MCF 10A (cell line): ENCODE results near the gene FIBIN. TPM values are rescaled to one million over a fixed set of nuclear protein-coding genes. Genes with fewer than 3 reads are reported as not detected.

Source experiments
- BruUV-seq: library from RNA; stranded (reverse); fragments of 400-500 nt; replicated peaks from 2 replicates; lab custom pipeline; 2021; lab: Mats Ljungman, UMichigan
- CTCF ChIA-PET: fragments of 300-600 bp; sonication (Branson Sonifier 250); formaldehyde crosslinking; extraction: SDS; loops from one replicate; lab custom pipeline; 2021; ENCODE audit warnings: antibody characterized with exemption, inconsistent platforms; lab: Yijun Ruan, JAX
- POLR2A ChIA-PET: fragments of 300-600, 350-650 bp; sonication (Branson Sonifier 250); formaldehyde crosslinking; extraction: SDS; loops from one replicate; lab custom pipeline; 2020; ENCODE audit warnings: antibody characterized with exemption, inconsistent platforms; lab: Yijun Ruan, JAX
- DNase-seq: peaks from one replicate; pipeline ENCODE4 v3.0.0-alpha.2; 2018; ENCODE audit not compliant: unreplicated experiment
- H3K27ac Mint-ChIP-seq: one replicate; pipeline ENCODE4 v1.8.0; 2022; ENCODE audit warnings: mild to moderate bottlenecking, low read depth, mixed read lengths; ENCODE audit not compliant: unreplicated experiment
- H3K27me3 Mint-ChIP-seq: one replicate; pipeline ENCODE4 v1.8.0; 2022; ENCODE audit warnings: mixed read lengths; ENCODE audit not compliant: insufficient read depth, unreplicated experiment
- H3K36me3 Mint-ChIP-seq: one replicate; pipeline ENCODE4 v1.8.0; 2022; ENCODE audit warnings: mild to moderate bottlenecking, moderate library complexity, mixed read lengths; ENCODE audit not compliant: insufficient read depth, unreplicated experiment
- H3K4me1 Mint-ChIP-seq: one replicate; pipeline ENCODE4 v1.8.0; 2022; ENCODE audit warnings: mixed read lengths; ENCODE audit not compliant: insufficient read depth, unreplicated experiment
- H3K4me3 Mint-ChIP-seq: one replicate; pipeline ENCODE4 v1.8.0; 2022; ENCODE audit warnings: mild to moderate bottlenecking, moderate library complexity, mixed read lengths; ENCODE audit not compliant: unreplicated experiment
- H3K9me3 Mint-ChIP-seq: one replicate; pipeline ENCODE4 v1.8.0; 2022; ENCODE audit warnings: mixed read lengths; ENCODE audit not compliant: unreplicated experiment
- intact Hi-C: fragments of 100-400 bp; cut with micrococcal nuclease; formaldehyde crosslinking; loops from 2 replicates; pipeline ENCODE4 v1.14.1; 2022
- total RNA-seq: library from RNA; stranded (reverse); gene quantifications from 2 replicates; pipeline ENCODE4 v1.2.3, GENCODE V29; 2022
- TF ChIP-seq, protein P1 (sequence below): fragments of 200-600 bp; IDR thresholded peaks from one replicate; pipeline ENCODE4 v1.8.0; 2022; ENCODE audit warnings: antibody characterized with exemption, mild to moderate bottlenecking; ENCODE audit not compliant: unreplicated experiment

The FIBIN gene
- total RNA-seq, 1 experiment from 2014 or later = 5.0 TPM

DNA sequence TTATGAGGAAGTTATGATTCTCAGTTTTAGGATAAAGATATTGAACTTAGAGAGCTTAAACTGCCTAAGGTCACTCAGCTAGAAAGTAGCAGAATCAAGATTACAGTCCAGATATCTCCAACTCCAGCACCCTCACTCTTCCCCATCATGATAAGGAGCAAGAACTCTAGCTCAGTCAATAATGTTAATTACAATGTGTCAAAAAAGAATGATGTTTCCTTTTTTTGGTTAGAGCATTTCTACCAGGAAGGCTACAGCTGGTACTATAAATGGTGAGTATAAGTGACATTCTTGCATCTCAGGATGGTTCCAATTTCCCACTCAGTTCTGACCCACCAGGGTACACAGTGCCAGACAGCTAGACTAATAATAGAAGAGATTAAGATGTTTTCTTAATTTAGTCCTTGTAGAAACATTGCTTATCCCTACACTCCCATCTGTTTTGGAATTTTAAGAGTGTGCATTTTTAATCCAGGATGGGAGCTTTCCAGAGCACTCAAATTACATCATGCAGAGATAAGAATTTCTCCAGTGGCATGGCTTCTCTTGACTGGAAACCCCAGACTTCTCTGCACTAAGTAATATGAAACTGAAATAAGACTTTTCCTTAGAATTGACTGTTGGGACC lies 25.1 kb downstream of the FIBIN start:
- intact Hi-C loops = no loop called here
- Mint-ChIP-seq H3K27me3 (no peaks in the 10 kb centered on the region), H3K4me3 (no peak overlapping the region), H3K9me3 (no peaks in the 10 kb centered on the region), H3K27ac (no peak overlapping the region), H3K4me1 (no peaks in the 10 kb centered on the region), H3K36me3 (no peaks in the 10 kb centered on the region)
- DNase-seq = no peak
- no TSS peak for BruUV-seq
- ChIA-PET CTCF (interaction anchor here (0.7 kb wide), 1 partner anchor 777 kb away, joined by 3 read pairs; no protein-coding TSS in a partner anchor), POLR2A (interaction anchor here (1.6 kb wide), 1 partner anchor 9 kb away, joined by 6 read pairs; no protein-coding TSS in a partner anchor)
- TF ChIP-seq, protein P1, sequence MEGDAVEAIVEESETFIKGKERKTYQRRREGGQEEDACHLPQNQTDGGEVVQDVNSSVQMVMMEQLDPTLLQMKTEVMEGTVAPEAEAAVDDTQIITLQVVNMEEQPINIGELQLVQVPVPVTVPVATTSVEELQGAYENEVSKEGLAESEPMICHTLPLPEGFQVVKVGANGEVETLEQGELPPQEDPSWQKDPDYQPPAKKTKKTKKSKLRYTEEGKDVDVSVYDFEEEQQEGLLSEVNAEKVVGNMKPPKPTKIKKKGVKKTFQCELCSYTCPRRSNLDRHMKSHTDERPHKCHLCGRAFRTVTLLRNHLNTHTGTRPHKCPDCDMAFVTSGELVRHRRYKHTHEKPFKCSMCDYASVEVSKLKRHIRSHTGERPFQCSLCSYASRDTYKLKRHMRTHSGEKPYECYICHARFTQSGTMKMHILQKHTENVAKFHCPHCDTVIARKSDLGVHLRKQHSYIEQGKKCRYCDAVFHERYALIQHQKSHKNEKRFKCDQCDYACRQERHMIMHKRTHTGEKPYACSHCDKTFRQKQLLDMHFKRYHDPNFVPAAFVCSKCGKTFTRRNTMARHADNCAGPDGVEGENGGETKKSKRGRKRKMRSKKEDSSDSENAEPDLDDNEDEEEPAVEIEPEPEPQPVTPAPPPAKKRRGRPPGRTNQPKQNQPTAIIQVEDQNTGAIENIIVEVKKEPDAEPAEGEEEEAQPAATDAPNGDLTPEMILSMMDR = no peak

DNA sequence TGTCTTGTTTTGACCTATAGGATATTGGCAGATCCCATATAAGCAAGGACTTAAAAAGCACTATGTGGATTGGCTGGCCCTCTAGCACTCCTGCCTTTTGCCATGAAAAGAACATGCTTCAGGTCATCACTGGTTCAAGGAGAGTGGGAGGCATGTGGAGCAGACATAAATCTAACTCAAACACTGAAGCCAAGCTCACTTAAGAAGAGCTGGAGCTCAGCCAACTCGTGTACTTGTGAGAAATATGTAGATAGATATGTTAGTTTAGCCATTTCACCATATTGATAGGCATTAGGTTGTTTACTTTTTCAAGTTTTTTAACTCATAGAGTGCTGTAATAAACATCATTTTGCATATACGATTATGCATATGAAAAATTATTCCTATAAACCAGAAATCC lies 26.8 kb downstream of the FIBIN start:
- Mint-ChIP-seq H3K36me3 (no peaks in the 10 kb centered on the region), H3K4me1 (no peaks in the 10 kb centered on the region), H3K27me3 (no peaks in the 10 kb centered on the region), H3K27ac (no peak overlapping the region), H3K4me3 (no peak overlapping the region), H3K9me3 (no peaks in the 10 kb centered on the region)
- DNase-seq = no peak
- intact Hi-C loops = no loop called here
- ChIA-PET POLR2A (no interaction called here), CTCF (interaction anchor here (0.6 kb wide), 1 partner anchor 139 kb away, joined by 3 read pairs; no protein-coding TSS in a partner anchor)
- BruUV-seq = no TSS peak
- TF ChIP-seq, protein P1 = no peak

DNA sequence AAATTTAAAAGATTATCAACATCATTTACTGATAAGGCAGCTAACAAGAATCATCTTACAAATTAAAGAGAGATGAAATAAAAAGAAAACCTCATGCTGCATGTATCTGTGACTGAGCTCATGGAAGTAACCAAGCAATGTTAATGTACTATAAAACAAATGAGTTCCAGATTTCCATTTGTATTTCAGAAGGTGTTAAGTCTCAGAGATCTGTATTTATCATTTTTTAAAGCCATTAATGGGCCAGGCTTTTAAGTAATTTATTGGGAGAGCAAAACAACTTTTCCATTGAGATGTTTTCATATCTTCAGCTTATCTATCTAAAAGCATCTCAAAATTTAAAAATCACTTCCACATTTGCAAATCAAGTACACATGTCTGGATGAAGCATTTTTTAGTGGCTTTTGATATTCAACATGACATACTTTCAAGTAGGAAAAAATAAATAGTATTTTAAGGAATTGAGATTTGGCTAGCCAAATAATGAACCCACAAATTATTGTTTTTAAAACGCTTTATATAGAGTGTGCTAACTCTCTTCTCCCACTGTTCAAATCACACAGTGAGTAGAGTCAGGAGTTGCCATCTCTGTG lies 28.8 kb downstream of the FIBIN start:
- TF ChIP-seq, protein P1 = no peak
- no peak for DNase-seq
- H3K36me3 Mint-ChIP-seq = no peaks in the 10 kb centered on the region
- ChIA-PET CTCF (no interaction called here), POLR2A (no interaction called here)
- no peaks in the 10 kb centered on the region for H3K9me3 Mint-ChIP-seq
- BruUV-seq = no TSS peak
- no peak overlapping the region for H3K4me3 Mint-ChIP-seq
- H3K27me3 Mint-ChIP-seq = no peaks in the 10 kb centered on the region
- intact Hi-C loops = no loop called here
- H3K4me1 Mint-ChIP-seq = no peaks in the 10 kb centered on the region
- H3K27ac Mint-ChIP-seq = no peak overlapping the region

DNA sequence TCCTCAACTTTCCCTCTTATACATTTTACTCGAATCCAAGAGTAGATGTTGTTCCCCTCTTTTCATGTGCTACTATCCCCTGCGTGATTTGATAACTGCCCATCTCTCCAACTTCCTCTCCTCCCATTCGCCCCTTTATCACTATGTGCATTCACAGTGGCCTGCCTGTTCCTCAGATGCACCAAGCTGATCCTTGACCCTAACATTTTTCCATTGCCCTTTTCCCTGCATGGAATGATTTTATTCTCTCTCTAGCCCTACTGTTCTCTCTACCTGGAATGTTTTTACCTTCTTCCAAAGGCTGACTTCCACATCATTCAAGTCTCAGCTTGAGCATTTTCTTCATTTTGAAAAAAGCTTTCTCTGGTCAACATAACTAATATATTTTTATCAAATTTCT lies 31.0 kb downstream of the FIBIN start:
- TF ChIP-seq, protein P1 = no peak
- CTCF ChIA-PET = no interaction called here
- H3K27ac Mint-ChIP-seq = no peak overlapping the region
- intact Hi-C loops = no loop called here
- no peaks in the 10 kb centered on the region for H3K9me3 Mint-ChIP-seq
- H3K27me3 Mint-ChIP-seq = no peaks in the 10 kb centered on the region
- no TSS peak for BruUV-seq
- POLR2A ChIA-PET = interaction anchor here (0.6 kb wide), 1 partner anchor 358 kb away, joined by 3 read pairs; no protein-coding TSS in a partner anchor
- H3K36me3 Mint-ChIP-seq = no peaks in the 10 kb centered on the region
- H3K4me3 Mint-ChIP-seq = no peak overlapping the region
- no peak for DNase-seq
- no peaks in the 10 kb centered on the region for H3K4me1 Mint-ChIP-seq
